Testis (tissue), 2 donors: ENCODE data around the gene F8.

Experiments used
- POLR2A ChIP-seq: fragments of 450-650 bp; IDR thresholded peaks from one replicate; pipeline ENCODE4 v1.6.1; 2017; ENCODE audit warnings: antibody characterized with exemption, mild to moderate bottlenecking, moderate library complexity
- TF ChIP-seq, protein P1 (sequence below), 3 experiments: fragments of 450-650 bp in 2 of 3; fragments of 200-600 bp in 1 of 3; sonication (generic) in 1 of 3; IDR thresholded peaks; one replicate each; pipeline ENCODE4 v1.5.1; 2016 to 2019; ENCODE audit warnings: antibody characterized with exemption in 3 of 3, mild to moderate bottlenecking in 2 of 3, moderate library complexity in 1 of 3

DNA sequence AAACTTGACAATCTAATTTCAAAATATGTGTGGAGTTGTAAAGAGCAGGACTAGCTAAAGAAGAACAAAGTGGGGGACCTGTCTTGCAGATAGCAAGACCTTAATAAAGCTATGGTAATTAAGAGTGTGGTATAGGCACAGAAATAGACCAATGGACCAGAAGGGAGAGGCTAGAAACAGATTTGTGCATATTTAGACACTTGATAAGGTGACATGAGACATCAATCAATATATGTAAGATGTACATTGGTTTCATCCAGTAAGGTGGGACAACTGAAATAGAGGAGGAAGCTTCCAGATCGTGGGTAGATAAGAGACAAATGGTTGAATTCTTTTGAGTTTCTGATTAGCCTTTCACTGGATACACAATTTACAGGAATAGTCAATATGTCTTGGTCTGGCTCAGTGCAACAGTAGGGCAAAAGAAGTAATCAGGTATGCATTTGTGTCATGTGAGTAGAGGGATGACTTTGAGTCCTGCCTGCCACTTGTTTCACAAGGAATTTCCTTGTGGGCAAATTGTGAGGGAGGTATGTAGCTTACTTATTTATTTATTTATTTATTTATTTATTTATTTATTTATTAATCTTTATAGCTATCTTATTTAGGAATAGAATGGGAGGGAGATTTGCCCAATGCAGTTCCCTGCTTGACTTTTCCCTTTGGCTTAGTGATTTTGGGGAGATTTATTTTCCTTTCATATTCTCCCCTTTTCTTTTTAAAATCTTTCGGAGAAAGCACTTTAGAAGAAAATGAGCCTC, 210.0 kb downstream of the F8 start:
- TF ChIP-seq, protein P1, sequence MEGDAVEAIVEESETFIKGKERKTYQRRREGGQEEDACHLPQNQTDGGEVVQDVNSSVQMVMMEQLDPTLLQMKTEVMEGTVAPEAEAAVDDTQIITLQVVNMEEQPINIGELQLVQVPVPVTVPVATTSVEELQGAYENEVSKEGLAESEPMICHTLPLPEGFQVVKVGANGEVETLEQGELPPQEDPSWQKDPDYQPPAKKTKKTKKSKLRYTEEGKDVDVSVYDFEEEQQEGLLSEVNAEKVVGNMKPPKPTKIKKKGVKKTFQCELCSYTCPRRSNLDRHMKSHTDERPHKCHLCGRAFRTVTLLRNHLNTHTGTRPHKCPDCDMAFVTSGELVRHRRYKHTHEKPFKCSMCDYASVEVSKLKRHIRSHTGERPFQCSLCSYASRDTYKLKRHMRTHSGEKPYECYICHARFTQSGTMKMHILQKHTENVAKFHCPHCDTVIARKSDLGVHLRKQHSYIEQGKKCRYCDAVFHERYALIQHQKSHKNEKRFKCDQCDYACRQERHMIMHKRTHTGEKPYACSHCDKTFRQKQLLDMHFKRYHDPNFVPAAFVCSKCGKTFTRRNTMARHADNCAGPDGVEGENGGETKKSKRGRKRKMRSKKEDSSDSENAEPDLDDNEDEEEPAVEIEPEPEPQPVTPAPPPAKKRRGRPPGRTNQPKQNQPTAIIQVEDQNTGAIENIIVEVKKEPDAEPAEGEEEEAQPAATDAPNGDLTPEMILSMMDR (IDR thresholded peaks at IDR 0.05) = no peak
- no peak for TF ChIP-seq POLR2A
